T-helper 9 cell (primary cell): ENCODE results near the gene DENND5A.
"Not testable (repeated sequence)": the region's sequence is repeated elsewhere in the genome, so short reads cannot be mapped to it uniquely, and the experiment has no call there.

Experiments used
- DNase-seq: peaks from one replicate; pipeline ENCODE4 v3.0.0-alpha.2; 2020

The DENND5A gene

DNA sequence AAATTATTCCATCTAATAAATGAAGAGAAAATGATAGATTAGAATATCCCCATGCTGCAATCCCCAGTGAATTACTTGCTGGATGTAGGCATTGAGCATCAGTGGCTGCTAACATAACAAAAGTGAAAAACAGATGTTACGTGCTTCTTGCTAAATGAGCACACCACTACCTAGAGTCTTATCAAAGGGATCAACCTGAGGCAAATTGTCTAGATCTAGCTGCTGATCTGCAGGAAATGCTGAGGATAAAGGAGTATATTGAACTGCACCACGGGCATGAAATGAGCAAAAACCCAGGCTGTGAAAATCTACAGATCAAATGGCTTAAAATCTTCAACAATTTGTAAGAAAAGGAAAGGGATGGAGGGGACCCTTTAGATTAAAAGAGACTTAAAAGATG lies 128.4 kb downstream of the DENND5A start:
- DNase-seq = no peak

DNA sequence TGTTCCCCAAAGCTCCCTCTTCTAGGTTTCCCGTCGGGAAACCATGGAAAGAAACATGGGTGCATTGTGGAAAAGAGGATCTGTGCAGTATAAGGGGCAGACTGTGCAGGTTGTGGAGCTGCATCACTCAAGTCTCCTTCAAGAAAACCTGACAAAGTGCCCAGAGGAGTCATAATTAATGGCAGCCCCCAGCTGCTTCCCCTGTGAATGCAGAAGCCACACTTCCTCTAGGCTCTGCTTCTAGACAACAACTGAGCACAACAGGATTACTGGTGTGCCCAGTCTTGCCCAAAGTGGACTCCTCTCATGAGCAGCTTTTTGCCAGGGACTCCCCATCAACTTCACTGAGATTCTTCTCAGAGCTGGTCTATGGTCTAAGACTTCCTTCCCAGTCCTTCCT lies 131.2 kb downstream of the DENND5A start:
- no peak for DNase-seq

DNA sequence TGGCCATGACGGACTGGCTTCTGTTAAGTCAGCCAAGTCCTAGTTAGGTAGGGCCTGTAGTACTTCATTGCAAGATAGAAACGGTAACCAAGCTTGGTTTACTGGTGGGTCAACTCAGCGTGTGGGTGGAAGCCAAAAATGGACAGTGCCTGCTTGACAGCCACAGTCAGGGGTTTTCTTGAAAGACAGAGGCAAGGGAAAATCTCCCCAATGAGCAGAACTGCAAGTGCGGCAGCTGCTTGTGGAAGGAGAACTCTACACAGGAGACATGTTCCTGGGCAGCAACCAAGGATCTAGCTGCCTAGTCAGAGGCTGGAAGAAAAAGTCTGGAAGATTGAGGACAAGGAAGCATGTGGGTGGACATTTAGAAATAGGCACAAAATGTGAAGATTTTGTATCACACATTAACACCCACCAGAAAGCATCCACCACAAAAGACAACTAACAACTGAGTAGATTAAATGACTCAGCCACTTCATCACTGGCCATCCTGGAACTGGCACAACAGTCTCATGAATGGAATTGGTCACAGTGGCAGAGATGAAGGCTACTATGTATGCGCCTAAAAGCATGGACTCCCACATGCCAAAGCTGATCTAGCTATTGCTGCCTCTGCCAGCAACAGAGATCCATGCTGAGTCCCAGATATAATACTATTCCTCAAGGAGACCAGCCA lies 132.8 kb downstream of the DENND5A start:
- DNase-seq = no peak

DNA sequence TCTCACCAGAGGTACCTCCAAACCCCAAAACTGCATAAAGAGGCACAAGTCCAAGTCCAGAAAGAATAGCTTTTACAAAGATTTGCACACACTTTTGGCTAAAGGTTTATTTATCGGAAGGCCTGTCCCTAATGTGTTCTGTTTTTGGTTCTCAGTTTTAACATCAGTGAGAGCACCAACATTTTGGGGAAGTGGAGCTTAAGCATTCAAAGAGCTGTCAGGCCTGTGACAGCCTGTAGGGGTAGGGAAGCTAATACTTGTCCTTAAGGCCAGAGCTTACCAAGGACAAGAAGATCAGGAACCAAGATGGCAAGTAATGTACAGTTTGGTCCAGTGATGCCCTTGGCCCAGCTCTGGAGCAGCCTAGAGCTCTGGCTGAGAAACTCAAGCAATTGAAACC lies 134.9 kb downstream of the DENND5A start:
- no peak for DNase-seq

DNA sequence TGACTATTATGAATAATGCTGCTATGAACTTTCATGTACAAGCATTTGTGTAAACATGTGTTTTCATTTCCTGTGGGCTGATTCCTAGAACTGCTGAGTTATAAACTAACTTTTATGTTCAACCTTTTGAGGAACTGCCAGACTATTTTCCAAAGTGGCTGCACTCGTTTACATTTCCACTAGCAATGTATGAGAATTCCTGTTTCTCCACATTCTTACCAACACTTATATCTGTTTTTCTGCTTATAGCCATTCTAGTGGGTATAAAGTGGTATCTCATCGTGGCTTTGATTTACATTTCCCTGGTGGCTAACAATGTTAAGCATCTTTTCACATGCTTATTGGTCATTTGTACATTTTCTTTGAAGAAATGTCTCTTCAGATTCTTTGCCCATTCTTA lies 138.5 kb downstream of the DENND5A start:
- no peak for DNase-seq

DNA sequence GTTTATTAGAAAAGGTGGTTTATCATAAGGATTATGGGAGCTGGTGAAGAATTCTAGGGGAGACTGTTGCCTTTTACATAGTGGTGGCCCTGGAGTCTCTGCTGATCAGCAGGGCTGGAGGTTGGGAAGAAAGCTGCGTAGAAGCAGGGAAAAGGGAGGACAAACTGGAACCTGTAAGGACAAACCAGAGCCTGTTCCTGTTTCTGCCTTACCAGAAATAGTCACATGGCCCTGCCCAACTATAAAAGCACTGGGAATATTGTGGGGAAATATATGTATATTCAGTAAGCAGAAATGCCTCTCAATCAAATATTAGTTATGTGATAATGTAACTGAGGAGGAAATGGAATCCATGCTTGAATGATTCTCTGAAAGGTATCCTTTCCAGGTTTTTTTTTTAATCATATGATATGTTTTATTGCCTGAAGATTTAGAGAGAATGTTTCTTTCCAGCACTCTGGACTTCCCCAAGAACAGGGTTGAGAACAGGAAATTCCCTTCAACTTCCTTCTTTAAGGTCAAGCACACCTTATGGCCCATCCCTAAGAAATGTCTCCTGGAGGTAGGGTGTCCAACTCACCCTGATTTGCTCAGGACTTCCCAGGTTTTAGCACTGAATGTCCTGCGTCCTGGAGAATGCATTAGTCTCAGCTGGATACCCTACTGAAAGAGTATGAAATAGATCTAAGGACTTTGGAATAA lies 139.8 kb downstream of the DENND5A start:
- DNase-seq = no peak

DNA sequence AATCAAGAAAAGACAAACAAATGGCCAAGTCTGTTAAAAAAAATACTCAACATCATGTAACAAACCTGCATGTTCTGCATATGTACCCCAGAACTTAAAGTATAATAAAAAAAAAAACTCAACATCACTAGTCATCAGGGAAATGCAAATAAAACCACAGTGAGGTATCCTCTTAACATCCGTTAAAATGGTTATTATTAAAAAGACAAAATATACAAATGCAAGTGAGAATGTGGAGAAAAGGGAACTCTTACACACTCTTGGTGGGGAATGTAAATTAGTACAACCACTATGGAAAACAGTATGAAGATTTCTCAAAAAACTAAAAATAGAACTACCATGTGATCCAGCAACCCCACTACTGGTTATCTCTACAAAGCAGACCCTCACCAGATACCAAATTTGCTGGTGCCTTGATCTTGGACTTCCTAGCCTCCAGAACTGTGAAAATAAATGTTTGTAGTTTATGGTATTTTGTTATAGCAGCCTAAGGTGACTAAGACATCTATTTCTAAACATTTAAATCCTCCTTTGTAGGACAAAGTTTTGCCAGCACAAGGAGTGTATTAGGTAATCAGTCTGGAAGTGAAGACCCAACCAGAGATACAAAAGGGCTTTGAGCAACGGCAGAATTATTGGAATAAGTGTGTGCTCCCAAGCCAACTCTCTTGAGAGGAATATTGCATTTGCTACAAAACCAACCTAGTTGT lies 141.4 kb downstream of the DENND5A start:
- DNase-seq = no peak

DNA sequence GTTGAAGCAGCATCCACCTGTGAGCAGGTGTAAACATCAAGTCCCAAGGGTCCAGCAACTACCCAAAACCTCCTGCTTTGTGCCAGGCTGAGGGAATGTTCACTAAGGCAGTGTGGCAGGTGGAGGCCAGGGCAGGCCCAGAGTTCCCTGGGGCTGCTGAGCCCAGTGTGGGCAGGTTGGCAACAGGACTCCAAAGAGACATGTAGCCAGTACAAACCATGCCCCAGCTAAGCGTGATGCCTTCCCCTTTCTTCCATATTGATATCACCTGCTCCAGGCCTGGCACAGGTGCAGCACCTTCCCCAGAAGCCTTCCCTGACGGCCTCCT lies 143.7 kb downstream of the DENND5A start:
- DNase-seq = no peak

DNA sequence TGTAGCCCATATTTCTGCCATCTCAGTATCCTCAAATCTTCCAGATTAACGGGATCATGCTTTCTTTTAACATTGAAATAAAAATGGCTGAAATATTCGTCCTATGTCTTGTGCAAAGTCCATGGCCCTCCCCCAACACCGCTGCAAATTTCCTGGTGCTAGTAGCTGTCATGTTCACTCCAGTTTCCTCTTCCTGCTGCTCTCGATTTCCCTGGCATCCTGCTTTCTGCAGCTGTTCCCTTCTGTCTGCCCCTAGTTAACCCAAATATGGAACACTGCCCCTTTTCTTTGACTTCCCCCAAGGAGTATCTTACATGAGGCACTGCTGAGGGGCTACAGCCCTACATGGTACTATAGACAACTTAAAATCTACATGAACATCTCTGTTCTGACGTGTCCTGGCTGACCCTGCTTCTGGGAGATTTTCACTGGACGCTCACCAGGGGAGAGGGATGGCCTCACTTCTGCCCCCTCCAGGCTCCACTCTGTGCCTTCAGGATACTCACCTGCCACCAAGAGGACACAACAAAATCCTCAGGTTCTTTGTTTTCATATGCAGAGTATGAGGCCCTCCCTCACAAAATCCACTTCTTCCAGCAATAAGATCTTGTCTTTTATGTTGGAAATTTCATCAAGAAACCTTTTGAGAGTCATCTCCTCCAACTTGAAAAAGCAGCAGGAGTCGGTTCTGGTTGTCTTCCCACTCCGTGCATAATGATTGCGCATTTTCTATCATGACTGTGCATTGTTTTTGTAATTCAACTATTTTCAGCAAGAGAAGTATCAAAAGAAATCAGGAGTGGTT lies 144.3 kb downstream of the DENND5A start:
- DNase-seq = no peak

DNA sequence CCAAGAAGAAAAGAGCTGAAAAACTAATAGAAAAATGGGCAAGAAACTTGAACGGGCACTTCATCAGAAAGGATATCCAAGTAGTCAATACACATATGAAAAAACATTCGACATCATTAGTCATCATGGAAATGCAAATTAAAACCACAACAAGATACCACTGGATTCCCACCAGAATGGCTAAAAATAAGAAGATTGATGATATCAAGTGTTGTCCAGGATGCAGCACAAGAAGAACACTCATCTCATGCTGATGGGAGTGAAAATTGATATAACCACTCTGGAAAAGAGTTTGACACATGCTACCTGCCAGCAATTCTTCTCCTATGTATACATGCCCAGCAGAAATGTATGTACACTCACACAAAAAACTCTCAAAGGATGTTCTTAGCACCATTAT lies 146.9 kb downstream of the DENND5A start:
- no peak for DNase-seq

DNA sequence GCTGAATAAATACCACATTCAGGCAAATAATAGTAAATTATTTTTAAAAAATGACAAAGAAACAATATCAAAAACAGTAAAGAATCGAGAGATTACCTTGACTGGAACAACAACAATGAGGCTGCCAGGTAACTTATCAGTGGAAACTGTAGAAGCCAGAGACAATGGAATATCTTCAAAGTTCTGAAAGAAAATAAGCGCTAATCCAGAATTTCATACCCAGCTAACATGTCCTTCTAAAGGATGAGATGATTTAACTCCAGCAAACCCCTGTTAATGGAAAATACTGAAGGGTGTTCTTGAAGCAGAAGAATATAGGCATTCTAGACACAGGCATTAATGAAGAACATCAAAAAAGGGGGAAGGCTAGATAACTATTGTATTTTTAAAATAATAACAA lies 153.1 kb downstream of the DENND5A start:
- no peak for DNase-seq

DNA sequence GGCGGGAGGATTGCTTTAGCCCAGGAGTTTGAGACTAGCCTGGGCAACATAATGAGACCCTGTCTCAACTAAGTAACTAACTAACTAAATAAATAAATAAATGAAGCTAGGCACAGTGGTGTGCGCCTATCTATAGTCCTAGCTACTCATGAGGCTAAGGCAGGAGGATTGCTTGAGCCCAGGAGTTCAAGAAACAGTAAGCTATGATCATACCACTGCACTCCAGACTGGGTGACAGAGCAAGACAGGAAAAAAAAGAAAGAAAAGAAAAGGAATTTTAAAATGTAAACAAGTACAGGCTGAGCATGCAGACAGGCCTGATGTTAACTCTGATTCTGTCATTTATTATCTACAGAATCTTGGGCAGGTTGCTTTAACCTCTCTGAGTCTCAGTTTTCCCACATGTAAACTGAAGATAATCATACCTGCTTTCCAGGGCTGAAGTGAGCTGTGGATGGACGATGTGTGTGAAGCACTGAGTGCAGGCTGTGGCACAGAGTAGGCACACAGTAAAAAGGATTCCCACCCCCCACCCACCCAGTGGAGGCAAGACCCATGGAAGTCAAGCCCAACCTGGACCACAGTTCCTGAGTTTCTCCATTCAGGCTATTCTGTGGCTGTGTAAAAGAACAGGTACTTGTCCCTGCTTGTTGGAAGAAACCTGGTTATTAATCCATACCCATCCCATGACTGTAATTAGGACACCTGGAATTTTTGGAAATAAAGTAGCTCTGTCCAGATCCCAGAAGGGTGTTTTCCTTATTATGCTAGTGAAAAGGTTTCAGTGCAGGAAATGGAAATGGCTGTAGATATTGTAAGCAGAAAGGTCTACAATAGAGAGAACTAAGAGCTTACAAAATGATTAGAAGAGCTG lies 155.1 kb downstream of the DENND5A start:
- DNase-seq = no peak

DNA sequence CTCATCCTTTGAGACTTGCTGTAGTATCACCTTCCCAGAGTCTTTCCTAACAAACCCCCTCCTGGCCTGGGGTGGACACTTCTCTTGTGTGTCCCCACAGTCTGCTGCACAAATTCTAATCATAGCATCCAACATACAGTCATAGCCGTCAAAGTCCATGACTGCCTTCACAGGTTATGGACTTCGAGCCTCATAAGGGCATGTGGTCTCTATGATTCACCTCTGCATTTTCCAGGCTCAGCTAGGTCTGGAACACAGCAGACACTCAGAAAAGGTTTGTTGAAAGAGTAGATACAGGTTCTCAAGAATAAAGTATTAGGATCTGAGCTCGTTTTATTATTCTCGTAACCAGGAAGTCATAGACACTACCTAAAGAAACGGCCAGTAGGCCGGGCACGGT lies 160.6 kb downstream of the DENND5A start:
- DNase-seq = no peak

DNA sequence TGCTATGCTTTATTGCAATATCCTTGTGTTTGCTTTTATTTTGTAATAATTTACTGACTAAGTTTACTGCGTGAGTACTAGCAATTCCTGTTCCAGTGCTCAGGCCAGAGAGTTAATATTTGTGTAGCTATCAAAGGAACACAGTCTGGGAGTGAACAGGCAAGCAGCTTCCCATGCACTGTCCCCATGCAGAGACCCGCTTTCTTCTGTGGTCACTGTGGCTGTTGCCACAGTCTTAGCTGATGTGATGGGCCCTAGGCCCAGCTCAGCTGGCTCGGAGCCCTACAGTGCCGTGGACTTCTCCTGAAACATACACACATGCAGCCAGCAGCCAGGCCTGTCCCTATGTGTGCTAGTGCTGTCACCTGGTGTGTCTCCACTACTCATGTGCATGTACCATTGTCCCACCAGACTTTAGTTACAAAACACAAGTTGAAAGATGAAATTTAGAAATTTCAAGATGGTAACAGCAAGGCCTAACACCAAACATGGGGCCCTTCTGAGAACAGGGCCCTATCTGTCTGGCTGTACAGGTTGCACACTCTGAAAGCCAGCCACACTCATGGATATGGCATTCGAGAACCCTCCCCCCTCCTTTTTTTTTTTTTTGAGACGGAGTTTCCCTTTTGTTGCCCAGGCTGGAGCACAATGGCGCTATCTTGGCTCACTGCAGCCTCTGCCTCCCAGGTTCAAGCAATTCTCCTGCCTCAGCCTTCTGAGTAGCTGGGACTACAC lies 161.4 kb downstream of the DENND5A start:
- no peak for DNase-seq

DNA sequence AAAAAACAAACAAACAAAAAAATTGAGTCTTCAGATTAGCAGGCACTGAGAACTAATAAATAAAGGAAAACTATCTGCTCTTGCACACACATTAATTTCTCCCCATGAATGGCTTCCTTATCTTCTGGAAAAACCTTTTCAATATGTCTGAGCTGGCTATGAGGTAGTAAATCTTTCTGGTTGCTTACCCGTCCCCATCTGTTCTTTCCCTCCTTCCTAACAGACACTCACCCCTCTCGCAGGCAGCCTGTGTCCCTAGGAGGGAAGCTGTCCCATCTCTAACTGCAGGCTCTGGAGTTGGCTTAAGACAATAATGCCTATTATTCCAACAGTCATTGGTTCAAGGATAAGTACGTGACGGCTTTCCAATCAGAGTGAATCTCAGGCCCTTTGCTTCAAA lies 165.5 kb downstream of the DENND5A start:
- no peak for DNase-seq

DNA sequence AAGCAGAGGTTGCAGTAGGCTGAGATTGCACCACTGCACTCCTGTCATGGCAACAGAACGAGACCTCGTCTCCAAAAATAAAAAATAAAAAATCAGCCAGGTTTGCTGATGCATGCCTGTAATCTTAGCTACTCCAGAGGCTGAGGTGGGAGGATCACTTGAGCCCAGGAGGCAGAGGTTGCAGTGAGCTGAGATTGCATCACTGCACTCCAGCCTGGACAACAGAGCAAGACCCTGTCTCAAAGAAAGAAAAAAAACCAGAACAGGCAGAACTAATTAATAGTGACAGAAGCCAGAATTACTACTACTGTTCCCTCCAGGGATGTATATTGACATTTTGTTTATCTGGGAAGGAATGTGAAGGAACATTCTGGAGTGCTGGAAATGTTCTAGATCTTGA lies 166.7 kb downstream of the DENND5A start:
- DNase-seq = not testable (repeated sequence)

DNA sequence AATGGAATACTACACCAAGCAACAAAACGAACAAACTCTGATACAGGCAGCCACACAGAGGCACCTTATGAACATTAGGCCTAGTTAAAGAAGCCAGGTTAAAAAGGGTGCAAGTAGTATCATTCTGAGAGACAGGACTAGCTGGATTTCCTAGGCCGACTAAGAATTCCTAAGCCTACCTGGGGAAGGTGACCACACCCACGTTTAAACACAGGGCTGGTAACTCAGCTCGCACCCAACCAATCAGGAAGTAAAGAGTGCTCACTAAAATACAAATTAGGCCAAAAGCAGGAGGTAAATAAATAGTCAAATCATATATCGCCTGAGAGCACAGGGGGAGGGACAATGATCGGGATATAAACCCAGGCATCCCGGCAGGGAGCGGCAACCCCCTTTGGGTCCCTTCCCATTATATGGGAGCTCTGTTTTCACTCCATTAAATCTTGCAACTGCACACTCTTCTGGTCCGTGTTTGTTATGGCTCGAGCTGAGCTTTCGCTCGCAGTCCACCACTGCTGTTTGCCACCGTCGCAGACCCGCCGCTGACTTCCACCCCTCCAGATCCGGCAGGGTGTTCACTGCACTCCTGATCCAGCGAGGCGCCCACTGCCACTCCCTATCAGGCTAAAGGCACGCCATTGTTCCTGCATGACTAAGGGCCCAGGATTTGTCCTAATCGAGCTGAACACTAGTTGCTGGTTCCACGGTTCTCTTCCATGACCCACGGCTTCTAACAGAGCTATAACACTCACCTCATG lies 167.8 kb downstream of the DENND5A start:
- not testable (repeated sequence) for DNase-seq

DNA sequence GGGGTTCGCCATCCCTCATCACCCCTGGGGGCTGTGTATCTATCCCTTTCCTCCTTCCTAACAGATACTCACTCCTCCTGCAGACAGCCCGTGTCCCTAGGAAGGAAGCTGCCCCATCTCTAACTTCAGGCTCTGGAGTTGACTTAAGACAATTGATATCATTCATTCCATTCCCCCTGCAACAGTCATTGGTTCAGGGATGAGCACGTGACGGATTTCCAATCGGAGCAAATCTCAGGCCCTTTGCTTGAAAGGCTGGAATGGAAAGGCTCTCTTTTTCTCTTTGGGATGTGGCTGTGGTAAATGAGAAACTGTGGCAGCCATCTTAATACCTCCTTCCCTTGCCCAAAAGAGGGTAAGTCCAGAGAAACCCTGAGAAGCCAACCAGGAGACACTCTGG lies 168.7 kb downstream of the DENND5A start:
- no peak for DNase-seq

DNA sequence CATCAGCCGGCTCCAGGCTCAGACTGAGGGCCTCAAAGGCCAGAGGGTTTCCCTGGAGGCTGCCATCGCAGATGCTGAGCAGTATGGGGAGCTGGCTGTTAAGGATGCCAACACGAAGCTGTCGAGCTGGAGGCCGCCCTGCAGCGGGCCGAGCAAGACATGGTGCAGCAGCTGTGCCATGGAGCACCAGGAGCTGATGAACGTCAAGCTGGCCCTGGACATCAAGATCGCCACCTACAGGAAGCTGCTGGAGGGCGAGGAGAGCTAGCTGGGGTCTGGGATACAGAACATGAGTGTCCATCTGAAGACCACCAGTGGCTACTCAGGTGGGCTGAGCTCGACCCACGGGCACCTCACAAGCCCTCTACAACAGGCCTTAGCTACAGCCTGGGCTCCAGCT lies 169.7 kb downstream of the DENND5A start:
- DNase-seq = no peak

DNA sequence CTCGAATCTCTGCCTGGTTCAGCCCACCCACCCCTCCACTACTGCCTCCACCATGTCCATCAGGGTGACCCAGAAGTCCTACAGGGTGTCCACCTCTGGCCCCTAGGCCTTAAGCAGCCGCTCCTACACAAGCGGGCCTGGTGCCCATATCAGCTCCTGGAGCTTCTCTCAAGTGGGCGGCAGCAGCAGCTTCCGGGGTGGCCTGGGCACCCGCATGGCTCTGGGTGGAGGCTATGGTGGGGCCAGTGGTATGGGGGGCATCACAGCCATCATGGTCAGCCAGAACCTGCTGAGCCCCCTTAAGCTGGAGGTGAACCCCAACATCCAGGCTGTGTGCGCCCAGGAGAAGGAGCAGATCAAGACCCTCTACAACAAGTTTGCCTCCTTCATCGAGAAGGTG lies 170.7 kb downstream of the DENND5A start:
- DNase-seq = no peak
